IPS-11a (cell line): ENCODE data around the gene MIA2.
"Not testable (repeated sequence)": the region's sequence is repeated elsewhere in the genome, so short reads cannot be mapped to it uniquely, and the experiment has no call there.

Experiments
- H3K4me3 ChIP-seq: one replicate; pipeline ENCODE4 v1.5.1; 2013; ENCODE audit warnings: low read depth, low read length, control low read depth

MIA2 gene

DNA sequence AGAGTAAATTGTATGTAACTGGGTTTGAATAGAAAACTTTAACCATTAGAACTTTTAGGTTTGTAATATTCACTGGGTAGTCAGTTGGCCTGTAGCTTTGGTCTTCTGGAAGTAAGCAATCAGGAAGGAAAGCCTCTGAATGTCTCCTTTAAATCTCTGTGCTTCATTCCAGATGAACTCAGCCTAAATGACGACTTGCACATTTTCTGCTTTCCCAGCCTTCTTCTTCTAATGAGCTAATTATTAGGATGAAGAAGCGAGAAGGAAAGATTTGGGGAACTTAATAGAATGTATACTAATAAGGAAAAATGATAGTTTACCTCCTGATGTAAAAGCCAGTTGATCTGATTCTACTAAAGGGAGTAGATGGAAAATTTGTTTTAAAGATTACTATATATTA, 90.4 kb downstream of the MIA2 start:
- no peak overlapping the region for H3K4me3 ChIP-seq

DNA sequence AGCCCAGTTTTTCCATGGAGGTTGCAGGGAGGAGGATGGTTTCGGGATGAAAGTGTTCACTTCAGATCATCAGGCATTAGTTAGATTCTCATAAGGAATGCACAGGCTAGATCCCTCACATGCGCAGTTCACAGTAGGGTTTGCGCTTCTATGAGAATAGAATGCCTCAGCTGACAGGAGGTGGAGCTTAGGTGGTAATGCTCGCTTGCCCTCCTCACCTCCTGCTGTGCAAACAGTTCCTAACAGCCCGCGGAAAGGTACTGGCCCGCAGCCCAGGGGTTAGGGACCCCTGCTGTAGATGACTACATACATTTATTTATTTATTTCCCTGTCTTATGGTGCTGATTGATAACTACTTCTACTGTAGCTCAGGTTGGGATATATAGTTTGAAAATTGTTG, 105.3 kb downstream of the MIA2 start:
- no peak overlapping the region for H3K4me3 ChIP-seq

DNA sequence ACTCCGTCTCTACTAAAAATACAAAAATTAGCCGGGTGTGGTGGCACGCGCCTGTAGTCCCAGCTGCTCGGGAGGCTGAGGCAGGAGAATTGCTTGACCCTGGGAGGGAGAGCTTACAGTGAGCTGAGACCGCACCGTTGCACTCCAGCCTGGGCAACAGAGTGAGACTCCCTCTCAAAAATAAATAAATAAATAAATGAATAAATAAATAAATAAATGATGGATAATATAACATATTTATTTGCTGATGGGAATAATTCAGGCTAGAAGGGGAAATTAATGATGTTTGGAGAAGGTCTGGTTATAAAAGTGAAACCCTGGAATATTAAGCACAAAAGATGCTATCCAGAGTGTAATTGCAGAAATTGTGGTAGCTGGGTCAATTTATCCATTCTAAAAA, 107.4 kb downstream of the MIA2 start:
- not testable (repeated sequence) for H3K4me3 ChIP-seq

DNA sequence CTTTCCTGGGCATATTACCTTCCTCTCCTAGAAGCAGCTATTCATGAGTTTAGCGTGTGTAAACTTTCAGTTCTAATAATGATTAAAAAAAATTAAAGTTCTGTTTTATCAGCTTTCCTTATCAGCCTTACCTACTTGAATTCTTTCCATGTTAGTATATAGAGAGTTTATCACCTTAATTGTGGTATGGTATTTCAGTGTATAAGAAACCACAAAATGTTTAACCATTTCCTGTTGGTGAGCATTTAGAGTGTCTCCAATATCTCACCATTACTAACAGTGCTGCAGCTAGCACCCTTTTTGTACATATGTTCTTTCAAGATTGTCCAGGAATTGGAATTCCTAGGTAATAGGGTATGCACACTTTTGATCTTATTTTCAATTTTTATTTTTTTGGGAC, 109.1 kb downstream of the MIA2 start:
- H3K4me3 ChIP-seq: no peak overlapping the region

DNA sequence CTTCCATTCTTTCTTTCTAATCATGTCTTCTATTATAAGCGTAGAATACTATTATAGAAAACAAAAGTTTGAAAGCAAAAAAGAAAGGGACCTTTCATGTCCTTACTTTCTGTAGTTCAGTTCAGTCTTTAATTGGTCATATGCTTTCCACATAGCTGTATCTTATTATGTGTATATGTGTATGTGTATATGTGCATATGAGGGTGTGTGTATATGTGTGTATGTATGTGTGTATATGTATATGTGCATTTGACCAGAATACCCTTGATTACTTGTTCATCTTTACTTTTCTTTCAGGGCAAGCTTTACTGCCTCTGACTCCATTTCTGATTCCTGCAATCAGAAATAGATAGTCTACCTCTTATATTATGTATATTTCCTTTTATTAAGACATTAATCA, 109.9 kb downstream of the MIA2 start:
- H3K4me3 ChIP-seq: no peak overlapping the region

DNA sequence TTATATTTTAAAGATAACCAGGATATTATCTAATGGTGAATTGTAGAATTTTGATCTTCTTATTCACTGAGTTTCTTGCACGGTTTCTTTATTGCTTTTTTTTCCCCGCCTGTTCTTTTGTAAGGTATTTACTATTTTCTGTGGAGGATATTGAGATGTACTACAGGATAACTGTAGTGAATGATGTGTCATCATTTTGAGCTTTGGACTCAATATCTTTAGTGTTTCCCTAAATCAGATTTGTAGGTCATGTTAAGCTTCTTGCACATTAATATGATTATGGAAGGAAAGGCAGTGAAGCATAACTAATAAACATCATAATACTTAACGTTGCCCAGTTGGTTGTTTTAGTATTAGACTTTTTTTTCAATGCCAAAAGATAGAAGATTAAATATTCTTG, 117.2 kb downstream of the MIA2 start:
- no peak overlapping the region for H3K4me3 ChIP-seq

DNA sequence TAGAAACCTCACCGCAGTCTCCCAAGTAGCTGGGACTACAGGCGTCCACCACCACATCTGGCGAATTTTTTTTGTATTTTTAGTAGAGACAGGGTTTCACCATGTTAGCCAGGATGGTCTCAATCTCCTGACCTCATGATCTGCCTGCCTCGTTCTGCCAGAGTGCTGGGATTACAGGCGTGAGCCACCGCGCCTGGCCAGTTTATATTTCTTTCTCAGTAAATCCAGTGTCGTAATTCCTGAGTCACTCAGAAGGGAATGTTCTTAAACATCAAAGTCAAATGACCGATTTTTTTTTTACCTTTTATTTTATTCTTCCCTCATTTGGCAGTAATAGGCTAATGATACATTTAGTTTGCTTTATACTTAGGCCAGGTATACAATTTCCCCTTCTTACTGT, 118.0 kb downstream of the MIA2 start:
- H3K4me3 ChIP-seq: no peak overlapping the region

DNA sequence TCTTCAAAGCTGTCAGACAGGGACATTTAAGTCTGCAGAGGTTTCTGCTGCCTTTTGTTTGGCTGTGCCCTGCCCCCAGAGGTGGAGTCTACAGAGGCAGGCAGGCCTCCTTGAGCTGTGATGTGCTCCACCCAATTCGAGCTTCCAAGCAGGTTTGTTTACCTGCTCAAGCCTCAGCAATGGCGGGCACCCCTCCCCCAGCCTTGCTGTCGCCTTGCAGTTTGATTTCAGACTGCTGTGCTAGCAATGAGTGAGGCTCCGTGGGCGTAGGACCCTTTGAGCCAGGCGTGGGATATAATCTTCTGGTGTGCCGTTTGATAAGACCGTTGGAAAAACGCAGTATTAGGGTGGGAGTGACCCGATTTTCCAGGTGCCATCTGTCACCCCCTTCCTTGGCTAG, 125.4 kb downstream of the MIA2 start:
- H3K4me3 ChIP-seq: not testable (repeated sequence)

DNA sequence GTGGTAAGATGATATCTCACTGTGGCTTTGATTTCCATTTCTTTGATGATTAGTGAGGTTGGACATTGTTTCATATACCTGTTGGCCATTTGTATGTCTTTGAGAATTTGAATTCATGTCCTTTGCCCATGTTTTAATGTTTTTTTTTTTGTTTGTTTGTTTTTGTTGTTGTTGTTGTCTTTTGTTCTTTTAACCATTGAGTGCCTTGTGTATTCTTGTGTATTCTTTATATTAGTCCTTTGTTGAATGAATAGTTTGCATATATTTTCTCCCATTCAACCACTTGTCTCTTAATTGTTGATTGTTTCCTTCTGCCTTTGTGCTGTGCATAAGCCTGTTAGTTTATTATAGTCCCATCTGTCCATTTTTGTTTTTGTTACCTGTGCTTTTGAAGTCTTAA, 126.6 kb downstream of the MIA2 start:
- no peak overlapping the region for H3K4me3 ChIP-seq

DNA sequence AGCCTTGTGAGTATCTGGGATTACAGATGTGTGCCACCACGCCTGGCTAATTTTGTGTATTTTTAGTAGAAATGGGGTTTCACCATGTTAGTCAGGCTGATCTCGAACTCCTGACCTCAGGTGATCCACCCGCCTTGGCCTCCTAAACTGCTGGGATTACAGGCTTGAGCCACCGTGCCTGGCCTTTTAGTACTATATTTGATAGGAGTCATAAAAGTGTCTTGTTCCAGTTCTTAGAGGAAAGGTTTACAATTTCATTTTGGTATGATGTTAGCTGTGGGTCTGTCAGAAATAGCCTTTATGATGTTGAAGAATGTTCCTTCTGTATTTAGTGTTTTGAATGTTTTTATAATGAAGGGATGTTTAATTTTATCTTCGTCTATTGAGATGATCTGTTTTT, 127.8 kb downstream of the MIA2 start:
- H3K4me3 ChIP-seq: not testable (repeated sequence)

DNA sequence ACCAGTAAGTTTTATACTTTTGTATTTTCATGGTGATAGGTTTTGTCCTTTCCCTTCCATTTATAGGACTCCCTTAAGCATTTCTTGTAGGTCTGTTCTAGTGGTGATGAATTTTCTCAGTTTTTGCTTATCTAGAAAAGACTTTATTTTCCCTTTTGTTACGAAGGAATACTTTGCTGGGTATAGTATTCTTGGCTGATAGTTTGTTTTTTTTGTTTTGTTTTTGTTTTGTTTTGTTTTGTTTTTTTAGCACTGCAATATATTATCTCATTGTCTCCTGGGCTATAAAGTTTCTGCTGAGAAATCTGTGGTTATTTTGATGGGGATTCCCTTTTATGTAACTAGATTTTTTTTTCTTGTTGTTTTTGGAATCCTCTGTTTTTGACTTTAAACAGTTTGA, 130.8 kb downstream of the MIA2 start:
- no peak overlapping the region for H3K4me3 ChIP-seq

DNA sequence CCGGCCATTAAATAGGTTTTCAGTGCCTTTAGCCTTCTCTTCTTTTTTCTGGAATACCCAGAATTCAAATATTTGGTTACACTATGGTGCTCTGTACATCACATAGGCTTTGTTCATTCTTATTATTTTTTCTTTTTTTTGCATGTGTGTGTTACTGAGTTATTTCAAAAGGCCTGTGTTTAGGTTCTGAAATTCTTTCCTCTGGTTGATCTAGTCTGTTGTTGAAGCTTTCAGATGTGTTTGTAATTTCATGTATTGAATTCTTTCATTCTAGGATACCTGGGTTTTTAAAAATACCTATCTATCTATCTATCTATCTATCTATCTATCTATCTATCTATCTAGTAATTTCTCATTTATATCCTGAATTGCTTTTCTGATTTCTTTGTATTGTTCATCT, 131.6 kb downstream of the MIA2 start:
- no peak overlapping the region for H3K4me3 ChIP-seq

DNA sequence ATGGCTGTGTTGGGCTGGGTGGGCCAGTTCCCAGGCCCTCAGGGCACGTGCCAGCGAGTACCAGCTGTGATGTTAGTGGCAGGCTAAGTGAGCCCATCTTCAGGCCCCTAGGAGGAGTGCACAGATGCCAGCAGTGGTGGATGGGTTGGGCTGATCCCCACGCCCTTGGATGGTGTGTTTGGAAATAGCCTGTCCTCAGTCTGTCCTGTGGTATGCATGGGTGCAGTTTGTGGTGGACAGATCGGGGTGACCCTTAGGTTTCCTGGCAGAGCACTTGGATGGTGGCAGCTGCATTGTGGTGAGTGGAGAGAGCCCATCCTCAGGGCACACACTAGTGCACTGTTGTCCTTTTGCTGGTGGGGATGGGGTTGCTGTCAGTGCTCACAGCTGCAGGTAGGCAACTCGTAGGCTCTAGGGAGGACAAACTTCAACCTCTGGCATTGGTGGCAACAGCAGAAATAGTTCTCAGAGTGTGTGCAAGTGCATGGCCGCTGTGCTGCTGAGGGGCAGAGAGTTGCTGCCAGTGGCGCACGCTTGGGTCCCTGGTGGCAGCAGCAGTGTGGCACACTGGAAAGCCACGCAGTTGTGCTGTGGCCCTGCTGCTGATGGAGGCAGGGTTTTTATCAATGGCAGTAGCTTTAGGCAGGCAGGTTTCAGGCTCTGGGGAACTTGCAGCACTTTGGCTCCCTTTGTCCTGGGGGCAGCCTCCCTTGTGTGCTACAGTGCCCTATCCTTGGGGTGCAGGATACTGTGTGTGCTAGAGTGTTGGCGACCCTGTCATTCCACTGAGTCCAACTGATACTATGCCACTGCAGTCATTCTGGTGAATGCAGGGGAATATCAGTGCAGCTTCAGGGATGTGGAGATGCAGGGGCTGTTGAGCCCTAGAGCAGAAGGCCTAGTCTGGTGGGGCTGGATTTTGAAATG, 133.0 kb downstream of the MIA2 start:
- no peak overlapping the region for H3K4me3 ChIP-seq

DNA sequence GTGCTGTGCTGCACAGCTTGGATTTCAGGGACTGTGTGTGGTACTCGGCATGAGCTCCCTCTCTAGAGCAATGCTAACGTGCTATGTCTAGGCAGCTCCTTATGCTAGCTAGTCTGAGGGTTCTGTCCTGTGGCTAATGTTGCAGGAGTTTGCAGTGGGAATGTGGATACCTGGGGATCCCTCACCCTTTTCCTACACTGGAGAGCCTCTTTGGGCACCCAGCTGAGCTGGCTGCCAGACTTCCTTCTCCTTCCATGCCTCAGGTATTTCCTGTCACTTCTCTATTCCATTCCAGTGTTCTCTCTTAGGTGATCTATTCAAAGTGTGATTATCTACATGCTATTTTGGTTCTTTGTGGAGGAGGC, 133.7 kb downstream of the MIA2 start:
- no peak overlapping the region for H3K4me3 ChIP-seq

DNA sequence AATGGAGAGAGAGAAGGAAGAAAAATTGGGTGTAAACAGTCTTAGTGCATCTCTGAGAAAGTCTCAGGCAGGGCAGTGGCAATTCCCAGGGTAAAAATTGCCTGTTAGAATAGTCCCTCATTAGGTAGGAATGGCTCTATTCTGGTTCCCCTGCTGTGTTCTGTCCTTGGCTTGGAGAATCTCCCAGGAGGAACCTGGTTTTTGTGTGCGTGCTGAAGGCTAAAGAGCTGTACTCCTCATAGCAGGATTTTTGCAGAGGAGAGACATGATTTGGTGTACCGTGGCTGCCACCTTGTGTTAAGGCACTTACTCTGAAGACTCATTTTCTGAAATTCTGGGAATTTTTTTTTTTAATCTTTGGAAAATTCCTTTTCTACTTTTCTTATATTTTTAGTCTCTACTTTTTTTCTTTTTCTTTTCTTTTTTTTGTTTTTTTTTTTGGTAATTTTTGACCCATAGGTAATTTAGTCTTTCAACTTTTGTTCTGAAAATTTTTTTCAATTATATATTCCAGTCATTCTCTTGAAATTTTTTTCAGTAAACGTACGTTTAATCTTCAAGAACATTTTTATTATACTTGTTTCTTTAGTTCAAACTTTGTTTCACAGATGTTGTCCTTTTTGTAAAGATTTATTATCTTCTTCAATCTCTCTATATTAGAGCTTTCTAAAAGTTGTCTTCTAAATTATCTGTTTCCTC, 134.7 kb downstream of the MIA2 start:
- no peak overlapping the region for H3K4me3 ChIP-seq

DNA sequence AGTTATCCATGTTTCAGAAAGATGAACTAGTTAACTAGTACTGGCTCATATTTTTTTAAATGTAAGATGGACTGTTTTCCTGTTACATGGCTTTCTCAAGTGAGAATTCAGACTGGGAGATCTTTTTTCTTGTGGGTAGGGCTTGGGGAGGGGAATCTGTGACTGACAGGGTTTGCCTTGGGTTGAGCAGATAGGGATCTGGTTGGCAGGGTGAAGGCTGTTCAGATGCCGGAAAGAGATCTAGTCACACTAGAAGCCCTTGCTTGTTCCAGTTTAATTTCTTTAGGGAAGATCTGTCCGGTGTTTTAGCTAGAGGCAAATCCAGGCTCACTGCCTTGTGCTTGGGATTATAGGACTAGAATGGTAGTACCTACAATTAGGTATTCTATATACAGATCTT, 135.3 kb downstream of the MIA2 start:
- no peak overlapping the region for H3K4me3 ChIP-seq

DNA sequence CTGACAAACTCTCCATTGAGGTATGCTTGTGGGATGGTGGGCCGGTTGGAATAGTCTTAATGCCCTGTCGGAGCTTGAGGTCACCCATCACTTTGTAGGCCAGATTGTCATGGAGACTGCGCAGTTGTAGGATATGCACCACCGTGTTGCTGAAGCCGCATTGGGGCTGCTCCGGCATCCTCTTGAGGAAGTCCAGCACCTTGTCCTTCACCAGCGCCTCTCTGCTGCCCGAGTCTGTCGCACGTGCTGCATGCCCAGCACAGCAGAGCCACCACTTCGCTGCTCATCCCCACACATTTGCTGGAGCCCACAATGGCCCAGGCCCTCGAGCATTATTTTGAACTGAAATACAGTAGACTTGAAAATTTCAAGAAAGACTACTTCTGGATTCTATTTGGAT, 136.7 kb downstream of the MIA2 start:
- H3K4me3 ChIP-seq: no peak overlapping the region

DNA sequence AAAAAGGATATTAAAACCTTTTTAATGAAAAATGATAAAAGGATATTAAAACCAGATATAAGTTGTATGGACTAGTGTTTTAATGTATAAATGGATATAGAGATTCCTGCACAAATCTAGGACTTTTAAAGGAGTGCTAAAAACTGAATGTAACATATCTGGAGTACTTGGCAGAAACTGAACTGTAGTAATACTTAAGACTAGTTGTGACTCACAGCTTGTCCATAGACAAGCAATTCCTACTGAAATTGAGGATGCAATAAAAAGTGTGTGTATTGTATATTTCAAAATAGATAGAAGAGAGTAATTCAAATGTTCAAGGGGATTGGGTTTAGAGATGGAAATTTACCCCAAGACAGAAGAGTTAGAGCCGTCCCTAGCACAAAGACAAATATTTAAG, 138.9 kb downstream of the MIA2 start:
- H3K4me3 ChIP-seq: no peak overlapping the region

DNA sequence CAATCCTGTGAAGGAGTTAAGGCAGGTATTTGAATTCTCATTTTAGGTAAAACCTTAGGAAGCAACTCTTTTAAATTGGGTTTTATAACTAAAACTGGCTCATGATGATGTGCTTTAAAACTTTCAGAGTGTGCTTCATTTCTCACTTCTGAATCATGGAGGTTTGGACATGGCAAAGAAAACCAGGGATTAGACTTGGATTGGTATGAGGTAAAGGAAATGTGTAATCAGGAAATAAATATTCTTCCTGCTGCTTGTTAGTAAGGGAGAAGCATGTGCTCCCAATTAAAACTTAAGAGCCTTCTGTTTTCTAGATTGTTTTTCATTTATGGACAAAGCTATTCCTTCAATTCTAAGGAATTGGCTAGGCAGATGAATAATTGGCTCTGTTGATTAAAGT, 141.1 kb downstream of the MIA2 start:
- no peak overlapping the region for H3K4me3 ChIP-seq

DNA sequence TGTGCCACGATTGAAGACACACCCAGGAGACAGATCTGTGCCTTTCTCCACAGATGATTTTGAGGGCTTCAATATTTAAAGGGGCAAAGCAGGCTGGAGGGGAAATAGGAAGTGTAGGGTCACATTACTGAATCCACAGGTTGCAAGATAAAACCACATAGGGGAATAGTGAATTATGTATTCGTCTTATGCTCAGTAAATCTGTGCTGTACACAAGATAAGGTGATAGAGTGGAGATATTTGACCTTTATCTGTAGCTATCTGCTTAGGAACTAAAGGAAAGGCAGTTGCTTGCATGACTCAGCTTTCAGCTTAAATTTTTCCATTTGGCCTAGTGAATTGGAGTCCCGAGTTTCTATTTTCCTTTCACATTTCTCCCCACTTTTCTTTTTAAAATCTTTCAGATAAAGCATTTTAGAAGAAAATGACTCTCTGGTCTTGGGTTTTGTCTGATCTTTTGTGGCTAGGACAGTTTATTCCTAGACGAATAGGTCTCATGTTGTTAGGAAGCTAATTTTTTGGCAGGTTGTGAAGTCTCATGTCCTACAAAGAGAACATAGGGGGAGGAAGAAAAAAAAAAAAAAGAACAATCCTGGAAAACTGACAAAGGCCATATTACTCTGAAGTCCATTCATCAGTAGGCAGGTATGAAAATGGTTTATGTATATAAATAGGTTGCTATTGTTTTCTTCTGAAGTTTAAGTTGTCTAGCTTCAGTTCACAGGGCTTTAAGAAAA, 143.1 kb downstream of the MIA2 start:
- no peak overlapping the region for H3K4me3 ChIP-seq

DNA sequence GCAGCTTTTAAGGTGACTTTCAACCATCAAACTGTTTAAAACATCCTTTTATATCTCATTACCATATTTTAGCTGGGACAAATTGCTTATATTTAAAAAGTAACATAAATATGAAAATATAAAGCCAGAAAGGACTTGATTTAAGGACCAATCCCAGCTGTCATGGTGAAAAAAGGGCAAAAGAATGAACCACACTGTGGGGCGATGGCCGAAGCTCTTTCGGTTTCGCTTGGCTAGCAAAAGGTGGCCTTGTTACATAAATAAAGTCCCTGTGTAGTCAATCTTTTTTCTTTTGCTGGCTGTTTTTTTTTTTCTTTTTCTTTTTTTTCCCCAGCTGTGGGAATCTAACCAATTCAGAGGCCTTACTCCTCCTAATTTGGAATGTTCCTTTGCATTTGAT, 147.7 kb downstream of the MIA2 start:
- H3K4me3 ChIP-seq: no peak overlapping the region

DNA sequence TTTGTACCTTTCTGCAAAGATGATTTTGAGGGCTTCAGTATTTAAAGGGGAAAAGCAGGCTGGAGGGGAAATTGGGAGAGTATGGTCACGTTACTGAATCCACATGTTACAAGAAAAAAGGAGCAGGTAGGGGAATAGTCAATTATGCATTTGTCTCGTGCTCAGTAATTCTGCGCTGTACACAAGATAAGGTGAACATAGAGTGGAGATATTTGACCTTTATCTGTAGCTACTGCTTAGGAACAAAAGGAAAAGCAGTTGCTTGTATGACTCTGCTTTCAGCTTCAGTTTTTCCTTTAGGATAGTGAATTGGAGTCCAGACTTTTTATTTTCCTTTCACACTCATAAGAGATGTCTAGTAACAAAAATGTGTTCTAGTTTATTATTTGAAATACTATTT, 148.7 kb downstream of the MIA2 start:
- no peak overlapping the region for H3K4me3 ChIP-seq
